ENCODE measurements around the gene MAEA.

- TF ChIP-seq POLR2A (IDR thresholded peaks at IDR 0.05) (no peak), CTCF (IDR thresholded peaks at IDR 0.05) (no peak)
Observed at GRCh38 chr4:1357356-1358248, 67.9 kb downstream of the MAEA start.
